Mucosa of descending colon (tissue), 3 donors: Measurements from ENCODE around the gene CLDN2. TPM values are rescaled to one million over a fixed set of nuclear protein-coding genes. Genes with fewer than 3 reads are reported as not detected.

ENCODE experiments used
- ATAC-seq: fragments of 200-7000 bp; cut with Tn5 transposase; one replicate; pipeline ENCODE4 v1.9.1; 2020; ENCODE audit warnings: mild to moderate bottlenecking, moderate library complexity
- DNase-seq, 3 donors: peaks; one replicate each; pipeline ENCODE4 v3.0.0-alpha.2; 2020
- H3K36me3 ChIP-seq: fragments of 200-600 bp; one replicate; pipeline ENCODE4 v1.8.0; 2021; ENCODE audit warnings: low read depth, mild to moderate bottlenecking
- H3K4me1 ChIP-seq: fragments of 200-600 bp; one replicate; pipeline ENCODE4 v1.8.0; 2021; ENCODE audit warnings: low read depth, mild to moderate bottlenecking
- H3K4me3 ChIP-seq: fragments of 200-600 bp; one replicate; pipeline ENCODE4 v1.8.0; 2021; ENCODE audit warnings: mild to moderate bottlenecking
- H3K9me3 ChIP-seq: fragments of 200-600 bp; one replicate; pipeline ENCODE4 v1.8.0; 2021; ENCODE audit warnings: mild to moderate bottlenecking
- CTCF ChIP-seq: fragments of 200-600 bp; IDR thresholded peaks from one replicate; pipeline ENCODE4 v1.8.0; 2022; ENCODE audit warnings: antibody characterized with exemption, mild to moderate bottlenecking
- intact Hi-C, 2 donors: fragments of 100-400 bp; cut with DNase I in 1 of 2; cut with micrococcal nuclease in 1 of 2; formaldehyde crosslinking; loops; one replicate each; pipeline versions ENCODE4 v1.11.0 to v1.11.1; 2022; cut with DNase I, micrococcal nuclease
- total RNA-seq, 3 donors: library from RNA; stranded (reverse); fragmentation: NEBNext Ultra II Directional in 2 of 3; extraction: Animal tissue kit (Norgen Biotek cat#: 25700) in 2 of 3; gene quantifications; one replicate each; pipeline versions ENCODE4 v1.2.1 to v1.2.4, GENCODE V29; 2021 to 2023
- donor health status: DM: no; HTN: no; CAD: no; lungs with moderate emphysema.
- donor health status: DM: no; HTN: no; CAD: no.
- donor health status: DM: no; HTN: yes; CAD: no.

Gene CLDN2
- total RNA-seq, 3 donors from 2014 or later = 0.09 to 0.70 (median 0.22) TPM

DNA sequence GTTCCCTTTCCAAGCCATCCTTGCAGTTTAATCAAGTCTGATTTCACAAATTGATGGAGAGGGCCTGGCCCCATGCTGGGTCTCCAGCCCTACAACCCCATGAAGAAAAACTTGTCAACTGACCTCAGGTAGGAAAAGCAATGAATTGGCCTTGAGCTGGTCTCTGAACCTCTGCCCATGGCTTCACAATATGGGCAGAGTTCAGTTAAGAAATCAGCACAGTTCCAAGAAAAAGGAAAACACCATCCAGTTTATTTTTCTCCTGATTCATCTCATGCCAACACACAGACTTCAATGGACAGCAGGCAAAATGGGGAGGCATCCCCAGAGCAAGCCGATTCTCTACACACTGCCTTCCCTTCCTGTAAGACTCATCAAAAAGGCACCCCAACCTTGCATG is 20.4 kb upstream of the CLDN2 start:
- Histone ChIP-seq H3K4me1 (no peaks in the 10 kb centered on the region), H3K36me3 (no peaks in the 10 kb centered on the region), H3K9me3 (no peaks in the 10 kb centered on the region), H3K4me3 (no peak overlapping the region)
- no peak for TF ChIP-seq CTCF
- intact Hi-C loops = loop anchor here in 1 of 2 donors (5.0 kb wide), 1 partner anchor 52 kb away; no protein-coding TSS in a partner anchor
- DNase-seq (no peak), ATAC-seq (no peak)

DNA sequence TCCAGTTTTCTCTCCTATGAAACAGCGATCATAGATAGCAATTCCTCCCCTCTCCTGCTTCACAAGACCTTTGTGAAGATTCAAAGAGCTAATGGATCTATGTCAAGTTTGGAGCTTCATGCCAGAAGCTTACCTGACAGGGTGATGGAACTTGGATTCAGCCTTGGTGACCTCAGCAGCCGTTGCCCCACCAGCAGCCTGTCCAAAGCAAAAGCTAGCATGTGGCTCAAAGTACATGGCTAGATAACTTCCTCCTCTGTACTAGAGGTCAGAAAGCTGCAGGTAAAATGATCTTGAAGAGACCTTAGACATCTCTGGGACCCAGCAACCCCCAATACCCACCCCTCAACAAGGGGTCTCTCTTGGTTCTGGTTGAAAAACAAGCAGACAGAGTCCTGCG is 18.9 kb upstream of the CLDN2 start:
- ATAC-seq (no peak), DNase-seq (no peak)
- intact Hi-C loops = no loop called here
- Histone ChIP-seq H3K4me3 (no peak overlapping the region), H3K36me3 (no peaks in the 10 kb centered on the region), H3K9me3 (no peaks in the 10 kb centered on the region), H3K4me1 (no peaks in the 10 kb centered on the region)
- no peak for TF ChIP-seq CTCF

DNA sequence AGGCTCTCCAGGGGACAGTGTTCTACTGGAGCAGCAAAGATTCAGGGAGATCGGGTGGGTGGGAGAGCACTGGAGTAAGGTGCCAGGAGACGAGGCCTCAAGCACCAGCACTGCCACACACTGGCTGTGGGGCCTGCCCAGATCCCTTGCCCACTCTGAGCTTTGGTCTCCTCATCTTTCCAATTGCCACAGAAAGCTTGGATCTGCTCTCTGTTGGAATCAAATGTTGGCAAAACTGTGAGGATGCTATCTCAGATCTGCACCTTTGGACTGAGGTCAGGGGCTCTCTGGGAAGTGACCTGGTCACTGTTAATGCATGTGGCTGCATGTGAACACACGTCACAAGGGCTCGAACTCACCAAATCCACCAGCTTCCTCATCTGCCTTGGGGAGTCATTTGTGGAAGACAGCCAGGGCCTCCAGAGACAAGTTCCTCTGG is 18.4 kb upstream of the CLDN2 start:
- no peaks in the 10 kb centered on the region for H3K4me1 ChIP-seq
- DNase-seq (no peak), ATAC-seq (no peak)
- no peak overlapping the region for H3K4me3 ChIP-seq
- H3K36me3 ChIP-seq = no peaks in the 10 kb centered on the region
- H3K9me3 ChIP-seq = no peaks in the 10 kb centered on the region
- no peak for TF ChIP-seq CTCF
- intact Hi-C loops = no loop called here

- intact Hi-C loops = no loop called here
- no peaks in the 10 kb centered on the region for H3K9me3 ChIP-seq
- H3K4me1 ChIP-seq = no peaks in the 10 kb centered on the region
- H3K4me3 ChIP-seq = no peak overlapping the region
- DNase-seq = no peak
- no peaks in the 10 kb centered on the region for H3K36me3 ChIP-seq
- ATAC-seq = no peak
- no peak for TF ChIP-seq CTCF
Measured at GRCh38 chrX:106902684-106903083, 17.5 kb upstream of the CLDN2 start.

- Histone ChIP-seq H3K9me3 (no peaks in the 10 kb centered on the region), H3K4me3 (no peak within 1 kb of the TSS), H3K4me1 (no peaks in the 10 kb centered on the region), H3K36me3 (no peaks in the 10 kb centered on the region)
- DNase-seq (no peak), ATAC-seq (no peak)
- TF ChIP-seq CTCF = no peak
- intact Hi-C loops = no loop called here
Measured at GRCh38 chrX:106903291-106903824, 16.8 kb upstream of the CLDN2 start, which contains the start of gene RIPPLY1. Gene RIPPLY1, minus strand, starts transcription at chrX:106903341. Its CDS starts 54 bp downstream, at chrX:106903287.
